Stimulated activated CD4-positive, alpha-beta T cell treated with anti-CD3 and anti-CD28 coated beads, Interleukin-4, amount 100 ng/mL, for 1 hour (primary cell): Measurements from ENCODE around the gene CPE.

Source experiments
- DNase-seq: peaks from one replicate; pipeline ENCODE4 v3.0.0-alpha.2; 2020

The CPE gene

GRCh38 chr4:165367040-165367439 lies 11.8 kb upstream of the CPE start:
- DNase-seq = no peak

- DNase-seq = no peak
These were observed 10.7 kb upstream of the CPE start for GRCh38 chr4:165368114-165368513.

- DNase-seq = no peak
These were observed 10.2 kb upstream of the CPE start for GRCh38 chr4:165368567-165368966.

- no peak for DNase-seq
These were observed 9.3 kb upstream of the CPE start for GRCh38 chr4:165369522-165369921.

- no peak for DNase-seq
These were observed 8.3 kb upstream of the CPE start for GRCh38 chr4:165370530-165370929.

GRCh38 chr4:165375465-165375864 lies 3.3 kb upstream of the CPE start:
- DNase-seq = no peak

- DNase-seq = no peak
These were observed 437 bp upstream of the CPE start for GRCh38 chr4:165378398-165378744.

GRCh38 chr4:165379678-165380064 lies 863 bp downstream of the CPE start:
- no peak for DNase-seq

GRCh38 chr4:165380805-165381204 lies 2.0 kb downstream of the CPE start:
- no peak for DNase-seq

- no peak for DNase-seq
These were observed 3.1 kb downstream of the CPE start for GRCh38 chr4:165381821-165382373.

GRCh38 chr4:165382640-165383039 lies 3.8 kb downstream of the CPE start:
- DNase-seq = no peak

GRCh38 chr4:165383591-165384073 lies 4.8 kb downstream of the CPE start:
- DNase-seq = no peak

- no peak for DNase-seq
These were observed 5.4 kb downstream of the CPE start for GRCh38 chr4:165384186-165384585.

- no peak for DNase-seq
These were observed 5.8 kb downstream of the CPE start for GRCh38 chr4:165384598-165384997.

GRCh38 chr4:165385126-165385525 lies 6.3 kb downstream of the CPE start:
- no peak for DNase-seq

GRCh38 chr4:165386328-165386727 lies 7.5 kb downstream of the CPE start:
- no peak for DNase-seq

- DNase-seq = no peak
These were observed 9.9 kb downstream of the CPE start for GRCh38 chr4:165388756-165389155.

GRCh38 chr4:165393051-165393450 lies 14.2 kb downstream of the CPE start:
- no peak for DNase-seq

- no peak for DNase-seq
These were observed 14.9 kb downstream of the CPE start for GRCh38 chr4:165393704-165394103.

- no peak for DNase-seq
These were observed 15.5 kb downstream of the CPE start for GRCh38 chr4:165394275-165394674.

GRCh38 chr4:165398570-165398969 lies 19.8 kb downstream of the CPE start:
- no peak for DNase-seq

- no peak for DNase-seq
These were observed 23.6 kb downstream of the CPE start for GRCh38 chr4:165402375-165402774.

- DNase-seq = no peak
These were observed 24.2 kb downstream of the CPE start for GRCh38 chr4:165403048-165403447.

GRCh38 chr4:165403637-165404036 lies 24.8 kb downstream of the CPE start:
- no peak for DNase-seq

- no peak for DNase-seq
These were observed 25.3 kb downstream of the CPE start for GRCh38 chr4:165404080-165404479.

GRCh38 chr4:165404696-165405095 lies 25.9 kb downstream of the CPE start:
- DNase-seq = no peak
